CD4-positive, alpha-beta T cell treated with Interferon alpha-2 for 1 hour (primary cell): ENCODE results near the gene STAT5A.
"Not testable (repeated sequence)": the region's sequence is repeated elsewhere in the genome, so short reads cannot be mapped to it uniquely, and the experiment has no call there.

Source experiments
- DNase-seq, 2 donors: peaks; one replicate each; pipeline ENCODE4 v3.0.0-alpha.2; 2020 to 2022

The STAT5A gene

DNA sequence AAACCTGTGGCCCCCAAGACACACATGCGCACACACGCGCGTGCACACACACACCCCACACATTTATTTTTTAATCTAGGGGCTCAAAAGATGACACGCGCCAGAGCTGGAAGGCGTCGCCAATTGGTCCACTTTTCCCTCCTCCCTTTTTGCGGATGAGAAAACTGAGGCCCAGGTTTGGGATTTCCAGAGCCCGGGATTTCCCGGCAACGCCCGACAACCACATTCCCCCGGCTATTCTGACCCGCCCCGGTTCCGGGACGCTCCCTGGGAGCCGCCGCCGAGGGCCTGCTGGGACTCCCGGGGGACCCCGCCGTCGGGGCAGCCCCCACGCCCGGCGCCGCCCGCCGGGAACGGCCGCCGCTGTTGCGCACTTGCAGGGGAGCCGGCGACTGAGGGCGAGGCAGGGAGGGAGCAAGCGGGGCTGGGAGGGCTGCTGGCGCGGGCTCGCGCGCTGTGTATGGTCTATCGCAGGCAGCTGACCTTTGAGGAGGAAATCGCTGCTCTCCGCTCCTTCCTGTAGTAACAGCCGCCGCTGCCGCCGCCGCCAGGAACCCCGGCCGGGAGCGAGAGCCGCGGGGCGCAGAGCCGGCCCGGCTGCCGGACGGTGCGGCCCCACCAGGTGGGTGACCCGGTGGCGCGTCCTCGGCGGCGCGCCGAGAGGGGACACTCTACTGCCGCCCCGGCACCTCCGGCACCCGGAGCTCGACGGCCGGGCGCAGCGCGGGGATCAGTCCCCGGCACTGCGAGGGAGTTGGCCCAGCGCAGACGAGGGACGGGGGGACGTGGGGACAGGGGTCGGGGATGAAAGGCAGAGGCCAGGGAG lies at the start of gene STAT5A:
TSS of gene STAT5A (plus strand) at position 522 of the 826 bp plus-strand sequence. CDS start 914 bp downstream, outside the sequence.
- peak; percentile 80 to 86 for DNase-seq

DNA sequence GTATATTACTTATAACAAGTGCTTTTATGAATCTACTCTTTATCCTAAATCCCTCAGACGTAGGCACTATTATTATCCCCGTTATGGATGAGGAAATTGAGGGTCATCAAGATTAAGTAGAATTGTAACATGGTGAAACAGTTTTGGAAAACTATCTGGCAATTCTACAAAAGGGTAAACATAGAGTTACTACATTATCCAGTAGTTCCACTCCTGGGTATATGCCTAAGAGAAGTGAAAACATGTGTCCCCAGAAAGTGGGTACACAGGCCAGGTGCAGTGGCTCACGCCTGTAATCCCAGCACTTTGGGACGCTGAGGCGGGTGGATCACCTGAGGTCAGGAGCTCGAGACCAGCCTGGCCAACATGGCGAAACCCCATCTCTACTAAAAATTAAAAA lies 48.7 kb upstream of the STAT5A start:
- not testable (repeated sequence) for DNase-seq

DNA sequence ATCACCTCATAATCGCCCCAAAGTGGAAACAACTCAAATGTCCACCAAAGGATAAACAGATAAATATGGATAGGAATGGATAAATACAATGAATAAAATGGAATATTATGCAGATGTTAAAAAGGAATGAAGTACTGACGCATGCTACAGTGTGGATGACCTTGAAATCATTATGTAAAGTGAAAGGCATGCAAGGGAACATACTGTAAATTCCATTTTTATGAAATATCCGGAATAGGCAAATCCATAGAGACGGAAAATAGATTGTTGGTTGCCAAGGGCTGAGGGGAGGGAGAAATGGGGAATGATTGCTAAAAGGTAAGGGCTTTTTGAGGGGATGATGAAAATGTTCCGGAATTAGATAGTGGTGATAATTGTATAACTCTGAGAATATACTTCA lies 48.1 kb upstream of the STAT5A start:
- DNase-seq = no peak

DNA sequence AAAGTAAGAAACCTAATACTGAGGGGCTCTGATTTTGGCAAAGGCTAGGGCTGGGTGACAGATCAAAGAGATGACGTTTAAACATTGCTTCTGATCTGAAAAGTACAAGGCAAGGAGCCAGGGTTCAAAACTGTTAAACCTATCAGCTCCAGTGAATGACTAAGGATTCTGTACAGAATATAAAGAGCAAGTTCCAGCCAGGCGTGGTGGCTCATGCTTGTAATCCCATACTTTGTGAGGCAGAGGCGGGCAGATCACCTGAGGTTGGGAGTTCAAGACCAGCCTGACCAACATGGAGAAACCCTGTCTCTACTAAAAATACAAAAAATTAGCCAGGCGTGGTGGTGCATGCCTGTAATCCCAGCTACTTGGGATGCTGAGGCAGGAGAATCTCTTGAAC lies 47.4 kb upstream of the STAT5A start:
- DNase-seq = not testable (repeated sequence)

DNA sequence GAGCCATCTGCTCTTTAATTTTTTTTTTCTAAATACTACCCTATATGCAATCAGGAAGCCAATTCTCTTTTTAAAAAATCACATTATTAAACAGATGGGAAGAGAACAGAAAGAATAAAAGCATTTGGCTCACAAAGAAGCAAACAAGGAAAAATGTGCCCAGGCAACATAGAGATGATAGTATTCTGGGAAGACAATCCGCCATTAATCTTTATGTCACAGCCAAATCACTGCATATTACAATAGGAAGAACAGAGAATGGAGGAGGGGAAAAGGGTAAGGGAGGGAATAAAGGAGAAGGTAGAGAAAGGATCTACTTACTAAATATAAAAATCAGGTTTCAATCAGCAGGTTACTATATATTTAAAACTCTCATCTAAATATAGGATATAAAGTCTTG lies 46.4 kb upstream of the STAT5A start:
- no peak for DNase-seq

DNA sequence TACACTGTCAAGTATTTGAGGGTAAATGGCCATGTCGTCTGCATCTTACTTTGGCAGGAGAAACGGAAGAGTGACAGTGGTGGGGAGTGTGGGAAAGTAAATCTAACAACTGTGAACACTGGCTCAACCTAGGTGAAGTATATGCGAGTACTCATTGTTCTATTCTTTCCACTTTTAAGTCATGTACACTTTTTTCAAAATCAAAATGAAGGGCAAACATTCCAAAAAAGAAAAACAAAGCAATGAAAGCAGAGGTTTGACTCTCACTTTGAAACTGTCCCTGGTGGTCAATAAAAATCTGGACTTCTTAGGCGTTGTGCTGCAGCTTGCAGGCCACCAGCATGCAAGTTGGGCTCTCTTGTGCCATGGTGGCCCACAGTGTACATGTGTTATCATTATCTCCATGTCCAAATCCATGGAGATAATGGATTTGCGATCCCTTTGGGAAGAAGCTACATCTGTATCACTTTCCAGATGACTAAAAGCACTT lies 44.8 kb upstream of the STAT5A start:
- DNase-seq = no peak

DNA sequence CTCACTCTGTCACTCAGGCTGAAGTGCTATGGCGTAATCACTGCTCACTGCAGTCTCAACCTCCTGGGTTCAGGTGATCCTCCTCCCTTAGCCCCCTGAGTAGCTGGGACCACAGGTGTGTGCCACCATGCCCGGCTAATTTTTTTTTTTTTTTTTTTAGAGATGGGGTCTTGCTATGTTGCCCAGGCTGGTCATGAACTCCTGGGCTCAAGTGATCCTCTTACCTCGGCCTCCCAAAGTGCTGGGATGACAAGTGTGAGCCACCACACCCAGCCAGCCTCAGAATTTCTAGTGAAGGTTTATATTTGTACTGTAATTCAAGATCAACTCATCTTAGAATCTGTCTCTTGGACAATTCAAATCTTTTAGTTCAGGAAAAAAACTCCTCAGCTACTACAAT lies 44.2 kb upstream of the STAT5A start:
- DNase-seq = not testable (repeated sequence)

DNA sequence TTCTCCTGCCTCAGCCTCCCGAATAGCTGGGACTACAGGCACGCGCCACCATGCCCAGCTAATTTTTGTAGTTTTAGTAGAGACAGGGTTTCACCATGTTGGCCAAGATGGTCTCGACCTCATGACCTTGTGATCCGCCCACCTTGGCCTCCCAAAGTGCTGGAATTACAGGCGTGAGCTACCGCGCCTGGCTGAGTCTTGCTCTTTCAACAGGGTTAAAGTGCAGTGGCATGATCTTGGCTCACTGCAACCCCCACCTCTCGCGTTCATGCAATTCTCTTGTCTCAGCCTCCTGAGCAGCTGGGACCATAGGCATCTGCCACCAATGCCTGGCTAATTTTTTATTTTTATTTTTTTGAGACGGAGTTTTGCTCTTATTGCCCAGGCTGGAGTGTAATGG lies 43.1 kb upstream of the STAT5A start:
- DNase-seq = not testable (repeated sequence)

DNA sequence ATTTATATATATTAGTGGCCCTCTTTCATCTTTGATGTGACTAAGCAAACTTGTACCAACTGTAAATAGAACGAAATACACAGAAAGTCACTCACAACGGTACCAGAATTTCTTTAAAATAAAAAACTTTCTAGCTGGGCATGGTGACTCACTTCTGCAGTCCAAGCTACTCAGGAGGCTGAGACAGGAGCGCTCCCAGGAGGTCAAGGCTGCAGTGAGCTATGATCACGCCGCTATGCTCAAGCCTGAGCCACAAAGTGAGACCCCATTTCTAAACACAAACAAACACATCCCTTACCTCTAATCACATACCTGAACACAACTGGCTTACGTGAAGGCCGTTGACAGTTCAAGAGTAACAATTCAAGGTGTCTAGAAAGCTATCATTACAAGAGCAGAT lies 41.8 kb upstream of the STAT5A start:
- peak in 1 of 2 donors; percentile 35 for DNase-seq

DNA sequence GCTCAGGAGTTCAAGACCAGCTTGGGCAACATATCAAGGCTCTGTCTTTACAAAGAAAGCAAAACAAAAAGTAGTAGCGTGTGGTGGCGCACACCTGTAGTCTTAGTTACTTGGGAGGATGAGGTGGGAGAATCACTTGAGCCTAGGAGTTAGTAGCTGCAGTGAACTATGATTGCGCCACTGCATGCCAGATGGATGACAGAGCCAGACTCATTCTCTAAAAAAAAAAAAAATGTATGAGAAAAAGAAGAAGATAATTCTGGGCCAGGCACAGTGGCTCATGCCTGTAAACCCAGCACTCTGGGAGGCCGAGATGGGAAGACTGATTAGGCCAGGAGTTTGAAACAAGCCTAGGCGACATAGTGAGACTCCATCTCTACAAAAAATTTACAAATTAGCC lies 40.6 kb upstream of the STAT5A start:
- DNase-seq = peak in 1 of 2 donors; percentile 42

DNA sequence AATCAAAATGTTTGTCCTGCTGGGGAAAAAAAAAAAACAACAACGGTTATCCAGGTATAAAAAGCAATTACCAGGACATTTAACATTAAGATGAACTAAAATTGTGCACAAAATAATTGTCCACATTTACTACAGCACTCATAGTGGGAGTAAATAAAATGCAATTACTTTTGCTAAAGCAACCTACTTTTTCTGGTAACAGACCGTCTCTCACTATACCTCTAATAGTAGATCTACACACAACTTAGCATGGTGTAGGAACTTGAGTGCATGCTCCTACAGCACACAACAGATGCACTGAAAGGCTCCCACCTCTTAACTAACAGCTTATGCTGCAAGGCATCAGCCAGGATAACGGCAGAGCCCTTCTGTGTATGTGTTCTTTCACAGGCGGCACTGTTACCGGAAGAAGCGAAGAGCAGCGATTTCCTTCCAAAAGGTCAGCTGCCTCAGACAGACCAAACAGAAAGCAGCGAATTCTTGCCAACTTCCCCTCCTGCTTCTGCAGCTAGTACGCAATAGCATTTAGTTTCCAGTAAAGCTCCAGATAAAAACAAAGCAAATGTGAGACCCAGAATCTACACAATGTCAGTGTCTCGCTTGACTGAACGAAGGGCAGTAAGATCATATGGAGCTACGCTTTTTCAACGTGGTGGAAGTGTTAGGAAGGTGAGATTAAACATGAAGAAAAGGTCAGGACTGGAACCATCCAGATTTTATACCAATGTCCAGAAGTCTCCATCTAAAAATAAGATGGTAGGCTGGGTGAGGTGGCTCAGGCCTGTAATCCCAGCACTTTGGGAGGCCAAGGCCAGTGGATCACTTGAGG lies 39.7 kb upstream of the STAT5A start:
- peak; percentile 94 to 95 for DNase-seq

DNA sequence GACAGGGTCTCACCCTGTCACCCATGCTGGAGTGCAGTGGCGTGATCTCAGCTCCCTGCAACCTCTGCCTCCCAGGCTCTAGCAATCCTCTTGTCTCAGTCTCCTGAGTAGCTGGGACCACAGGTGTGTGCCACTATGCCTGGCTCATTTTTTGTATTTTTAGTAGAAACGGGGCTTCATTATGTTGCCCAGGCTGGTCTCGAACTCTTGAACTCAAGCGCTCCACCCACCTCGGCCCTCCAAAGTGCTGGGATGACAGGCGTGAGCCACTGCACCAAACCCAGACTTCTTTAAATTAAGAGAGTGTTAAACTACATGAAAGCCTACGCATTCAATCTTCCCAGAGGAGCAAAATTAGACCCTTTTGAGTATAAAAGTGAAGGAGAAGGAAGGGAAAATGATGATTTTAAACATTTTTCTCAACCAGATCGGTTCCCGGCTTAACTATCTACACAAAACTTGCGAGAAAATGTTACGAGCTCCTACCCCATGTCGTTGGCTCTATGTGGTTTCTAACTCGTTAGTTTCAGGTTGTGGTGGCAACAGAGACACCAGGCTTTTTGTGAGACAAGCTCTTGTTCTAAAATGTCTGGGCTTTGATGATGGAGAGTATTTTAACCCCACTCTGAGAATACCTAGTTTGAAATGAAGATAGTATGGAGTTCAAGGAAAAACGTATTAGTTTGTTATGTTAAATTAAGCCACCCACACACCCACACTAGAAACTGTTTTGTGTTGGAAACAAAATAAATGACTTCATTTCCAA lies 38.4 kb upstream of the STAT5A start:
- DNase-seq = peak; percentile 73 to 85

DNA sequence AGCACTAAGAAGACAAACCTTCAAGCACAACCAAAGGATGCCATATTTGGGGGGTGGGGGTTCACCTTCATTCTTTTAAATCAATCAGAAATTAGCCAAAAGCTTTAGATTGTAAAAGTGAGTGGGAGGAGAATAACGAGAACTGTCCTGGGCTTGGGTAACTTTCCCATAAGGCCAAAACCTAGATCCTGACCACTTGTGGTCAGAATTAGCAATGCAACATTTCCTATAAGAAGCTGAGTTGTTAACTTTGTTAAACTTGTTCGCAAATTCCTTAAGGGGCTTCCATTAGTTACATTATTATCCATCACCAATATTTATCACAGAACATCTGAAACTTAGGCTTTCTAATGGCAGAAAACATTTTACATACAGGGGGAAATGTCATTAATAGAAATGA lies 37.2 kb upstream of the STAT5A start:
- peak in 1 of 2 donors; percentile 31 for DNase-seq

DNA sequence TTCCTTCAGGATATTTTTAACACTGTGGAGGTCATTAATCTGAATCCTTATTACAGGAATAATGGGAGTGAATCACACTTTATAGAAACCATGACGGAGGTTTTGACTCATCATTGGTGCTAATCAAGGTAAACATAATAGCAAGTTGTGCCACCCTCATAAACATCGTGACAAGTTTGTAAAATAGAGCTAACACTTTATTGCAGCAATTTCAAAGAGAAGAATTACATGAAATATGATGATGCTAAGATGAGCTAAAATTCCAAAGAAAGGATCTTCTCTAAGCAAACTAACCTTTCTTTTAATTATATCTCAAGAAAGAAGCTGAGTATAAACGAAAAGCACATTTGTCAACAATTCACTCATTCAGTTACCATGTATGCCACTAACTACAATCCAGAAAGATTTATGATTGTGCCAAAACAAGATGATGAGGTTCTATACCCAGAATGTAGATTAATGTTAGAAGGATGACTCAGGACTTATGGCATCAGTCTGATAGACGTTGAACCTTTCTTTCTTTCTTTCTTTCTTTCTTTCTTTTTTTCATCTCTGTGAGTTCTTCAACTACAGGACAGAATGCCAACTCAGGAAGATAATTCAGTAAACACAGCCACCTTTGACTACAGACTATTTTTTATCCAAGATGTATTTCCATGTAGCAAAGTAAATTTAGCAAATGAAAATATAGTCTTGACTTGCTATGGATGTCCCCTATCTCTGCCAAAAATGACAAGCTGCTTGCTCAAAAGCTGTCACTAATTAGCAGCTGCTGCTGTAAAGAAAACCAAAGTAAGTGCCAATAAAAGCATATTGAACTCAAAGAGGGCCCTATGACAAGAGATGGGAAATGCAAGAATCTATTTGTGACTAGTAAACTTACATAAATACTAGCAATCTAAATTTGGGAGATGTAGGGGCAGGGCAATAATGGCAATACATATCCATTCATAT lies 35.4 kb upstream of the STAT5A start:
- DNase-seq = no peak

DNA sequence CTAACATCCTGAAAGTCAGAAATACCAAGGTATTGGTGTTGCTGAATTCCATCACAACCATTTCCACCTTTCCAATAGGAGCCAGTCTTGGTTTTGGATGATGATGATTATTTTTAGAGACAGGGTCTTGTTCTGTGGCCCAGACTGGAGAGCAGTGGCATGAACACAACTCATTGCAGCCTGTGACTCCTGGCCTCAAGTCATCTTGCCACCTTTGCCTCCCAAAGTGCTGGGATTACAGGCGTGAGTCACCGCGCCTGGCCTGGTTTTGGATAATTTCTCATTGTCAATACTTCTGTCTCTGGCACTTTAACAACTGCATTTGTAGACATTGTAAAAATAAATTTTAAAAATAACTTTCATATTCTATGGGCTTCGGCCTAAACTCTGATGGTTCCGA lies 34.7 kb upstream of the STAT5A start:
- no peak for DNase-seq

DNA sequence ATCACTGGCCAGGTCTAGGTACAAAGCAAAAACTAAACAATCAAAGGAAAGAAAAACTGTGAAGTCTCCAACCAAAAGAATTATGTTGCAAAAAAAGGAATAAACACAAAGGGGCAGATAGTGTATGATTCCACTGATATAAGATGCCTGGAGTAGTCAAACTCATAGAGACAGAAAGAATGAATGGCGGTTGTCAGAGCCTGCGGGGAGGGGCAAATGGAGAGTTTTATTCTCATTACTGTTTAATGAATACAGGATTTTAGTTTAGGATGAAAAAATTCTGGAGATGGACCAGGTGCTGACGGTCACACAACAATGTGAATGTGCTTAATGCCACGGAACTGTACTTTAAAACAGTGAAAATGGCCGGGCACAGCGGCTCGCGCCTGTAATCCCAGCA lies 32.9 kb upstream of the STAT5A start:
- no peak for DNase-seq

DNA sequence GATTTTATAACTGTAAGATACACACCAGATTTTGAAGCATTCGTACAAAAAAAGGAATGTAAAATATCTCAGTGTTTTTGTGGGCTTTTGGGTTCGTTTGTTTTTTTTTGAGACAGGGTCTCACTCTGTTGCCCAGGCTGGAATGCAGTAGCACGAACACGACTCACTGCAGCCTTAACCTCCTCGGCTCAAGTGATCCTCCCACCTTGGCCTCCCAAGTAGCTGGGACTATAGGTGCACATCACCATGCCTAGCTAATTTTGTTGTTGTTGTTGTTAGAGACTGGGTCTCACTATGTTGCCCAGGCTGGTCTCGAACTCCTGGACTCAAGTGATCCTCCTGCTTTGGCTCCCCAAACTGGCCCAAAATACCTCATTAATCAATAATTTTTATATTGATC lies 28.0 kb upstream of the STAT5A start:
- no peak for DNase-seq

DNA sequence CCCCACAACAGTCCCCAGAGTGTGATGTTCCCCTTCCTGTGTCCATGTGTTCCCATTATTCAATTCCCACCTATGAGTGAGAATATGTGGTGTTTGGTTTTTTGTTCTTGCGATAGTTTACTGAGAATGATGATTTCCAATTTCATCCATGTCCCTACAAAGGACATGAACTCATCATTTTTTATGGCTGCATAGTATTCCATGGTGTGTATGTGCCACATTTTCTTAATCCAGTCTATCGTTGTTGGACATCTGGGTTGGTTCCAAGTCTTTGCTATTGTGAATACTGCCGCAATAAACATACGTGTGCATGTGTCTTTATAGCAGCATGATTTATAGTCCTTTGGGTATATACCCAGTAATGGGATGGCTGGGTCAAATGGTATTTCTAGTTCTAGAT lies 23.9 kb upstream of the STAT5A start:
- not testable (repeated sequence) for DNase-seq

DNA sequence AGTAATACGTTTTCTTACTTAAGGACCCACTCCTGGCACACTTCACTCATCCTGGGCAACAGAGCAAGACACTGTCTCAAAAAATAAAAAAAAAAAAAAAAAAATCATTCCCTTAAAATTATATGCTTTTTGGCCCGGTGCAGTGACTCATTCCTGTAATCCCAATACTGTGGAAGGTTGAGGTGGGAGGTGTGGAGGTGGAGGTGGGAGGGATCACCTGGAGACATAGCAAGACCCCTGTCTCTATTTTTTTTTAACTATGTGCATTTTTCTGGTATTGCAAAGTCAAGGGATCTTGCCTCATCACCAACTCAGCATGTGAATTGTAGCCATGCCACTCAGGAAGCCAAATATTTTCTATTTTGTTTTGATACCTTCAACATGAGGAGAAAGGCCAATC lies 21.8 kb upstream of the STAT5A start:
- no peak for DNase-seq

DNA sequence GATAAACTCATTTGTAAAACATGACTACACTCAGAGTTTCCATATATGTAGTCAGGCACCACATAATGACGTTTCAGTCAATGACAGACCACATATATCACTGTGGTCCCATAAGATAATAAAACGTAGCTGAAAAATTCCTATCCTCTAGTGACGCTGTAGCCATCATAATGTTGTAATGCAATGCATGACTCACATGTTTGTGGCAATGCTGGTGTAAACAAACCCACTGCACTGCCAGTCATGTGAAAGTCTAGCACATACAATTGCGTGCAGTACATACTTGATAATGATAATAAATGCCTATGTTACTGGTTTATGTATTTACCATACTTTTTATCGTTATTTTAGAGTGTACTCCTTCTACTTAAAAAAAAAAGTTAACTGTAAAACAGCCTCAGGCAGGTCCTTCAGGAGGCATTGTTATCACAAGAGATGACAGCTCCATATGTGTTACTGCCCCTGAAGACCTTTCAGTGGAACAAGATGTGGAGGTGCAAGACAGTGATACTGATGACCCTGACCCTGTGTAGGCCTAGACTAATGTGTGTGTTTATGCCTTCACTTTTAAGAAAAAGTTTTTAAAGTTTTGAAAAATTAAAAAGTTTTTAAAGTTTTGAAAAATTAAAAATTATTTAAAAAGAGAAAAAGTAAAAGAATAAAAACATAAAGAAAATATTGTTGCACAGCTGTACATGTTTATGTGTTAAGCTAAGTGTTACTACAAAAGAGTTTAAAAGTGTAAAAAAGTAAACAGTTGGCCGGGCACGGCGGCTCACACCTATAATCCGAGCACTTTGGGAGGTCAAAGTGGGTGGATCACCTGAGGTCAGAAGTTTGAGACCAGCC lies 21.2 kb upstream of the STAT5A start:
- DNase-seq = peak; percentile 64 to 83

DNA sequence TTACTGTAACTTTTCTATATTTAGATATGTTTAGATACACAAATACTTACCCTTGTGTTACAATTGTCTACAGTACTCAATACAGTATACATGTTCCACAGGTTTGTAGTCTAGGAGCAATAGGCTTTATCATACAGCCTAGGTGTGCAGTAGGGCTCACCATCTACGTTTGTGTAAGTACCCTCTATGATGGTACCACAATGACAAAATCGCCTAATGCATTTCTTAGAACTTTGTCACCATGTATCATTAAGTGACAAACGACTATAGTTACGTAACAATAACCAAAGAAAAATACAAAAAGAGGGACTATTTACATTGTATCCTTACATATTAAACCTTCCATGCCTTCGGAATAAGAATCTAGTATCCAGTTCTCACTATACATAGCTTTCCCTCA lies 20.1 kb upstream of the STAT5A start:
- DNase-seq = no peak
